ENCODE data around the gene SNIP1. TPM values are rescaled to one million over a fixed set of nuclear protein-coding genes. Genes with fewer than 3 reads are reported as not detected.

Gene SNIP1
- polyA plus RNA-seq, 2 of the 4 experiments (the other 2 are of a cell fraction) = 6.6 to 9.0 TPM

GRCh38 chr1:37495875-37496274 lies 58.2 kb downstream of the SNIP1 start:
- DNase-seq (ENCODE audit: low read depth in 1 of 2, low spot score in 1 of 2) (no peak), ATAC-seq (no peak), FAIRE-seq (no peak)
- ChIA-PET POLR2A (interaction anchor here (1.1 kb wide), 1 partner anchor 22 kb away, joined by 4 read pairs; the partner anchor contains the start of gene ZC3H12A), CTCF (interaction anchor here (1.0 to 7.7 kb wide), 9 partner anchors 9 to 188 kb away, joined by 3 to 55 read pairs (median 5); partner anchors contain the start of gene MEAF6)
- no peak overlapping the region for H3K4me3 ChIP-seq
- peak overlapping the region; percentile 37 for H3K4me2 ChIP-seq
- peak overlapping the region; percentile 26 to 48; a peak in 2 of 6 replicates for H3K27ac ChIP-seq
- TF ChIP-seq BHLHE40 (IDR thresholded peaks at IDR 0.05; ENCODE audit: low read depth, low read length) = no peak
- TF ChIP-seq GATA3 (IDR thresholded peaks at IDR 0.05; ENCODE audit: borderline replicate concordance) = peak; percentile 64; the same call in 1 of the 2 replicates
- WGBS (ENCODE audit: missing lambda C conversion rate) = 46% methylated on average over 1 of the region's 1 CpG
- H3K9me3 ChIP-seq = no peaks in the 10 kb centered on the region
- peaks cover 52% of the 10 kb centered on the region for H3K4me1 ChIP-seq

GRCh38 chr1:37493336-37494098 lies 60.6 kb downstream of the SNIP1 start:
- CTCF ChIA-PET = interaction anchor here (0.6 to 1.0 kb wide), 5 partner anchors 21 to 1831 kb away, joined by 3 read pairs; partner anchors contain the start of gene MEAF6

More at GRCh38 chr1:37493336-37494098, 60.6 kb downstream of the SNIP1 start:
- H3K4me2 ChIP-seq = no peak overlapping the region
- no peak overlapping the region for H3K27ac ChIP-seq
- H3K9me3 ChIP-seq = no peaks in the 10 kb centered on the region
- no peak overlapping the region for H3K4me3 ChIP-seq
- WGBS (ENCODE audit: missing lambda C conversion rate) = 92% methylated on average over 2 of the region's 2 CpGs
- FAIRE-seq (no peak), ATAC-seq (no peak), DNase-seq (ENCODE audit: low read depth in 1 of 2, low spot score in 1 of 2) (no peak)
- no peak for TF ChIP-seq KDM5A (IDR thresholded peaks at IDR 0.05)
- no peak for TF ChIP-seq BCL3 (IDR thresholded peaks at IDR 0.05)
- TF ChIP-seq E2F6 (IDR thresholded peaks at IDR 0.05; ENCODE audit: borderline replicate concordance, low read depth) = no peak
- no peak for TF ChIP-seq FOSB (CRISPR knock-in tag; IDR thresholded peaks at IDR 0.05)
- TF ChIP-seq NPAS2 (CRISPR knock-in tag; IDR thresholded peaks at IDR 0.05; ENCODE audit: borderline replicate concordance) = no peak
- TF ChIP-seq CHD4 (IDR thresholded peaks at IDR 0.05; ENCODE audit: borderline replicate concordance) = no peak
- TF ChIP-seq HOXB5 (CRISPR knock-in tag; IDR thresholded peaks at IDR 0.05) = no peak
- no peak for TF ChIP-seq MAX (IDR thresholded peaks at IDR 0.05)
- no peak for TF ChIP-seq HES2 (IDR thresholded peaks at IDR 0.05)
- TF ChIP-seq HOXA7 (CRISPR knock-in tag; IDR thresholded peaks at IDR 0.05) = no peak
- TF ChIP-seq RAD21 (conservative IDR thresholded peaks at IDR 0.05 in 1 of 2, IDR thresholded peaks at IDR 0.05 in 1 of 2) = no peak
- TF ChIP-seq FOSL2 (IDR thresholded peaks at IDR 0.05) = no peak
- no peak for TF ChIP-seq FOSL2 (CRISPR knock-in tag; IDR thresholded peaks at IDR 0.05)
- no peak for TF ChIP-seq GATA3 (IDR thresholded peaks at IDR 0.05; ENCODE audit: borderline replicate concordance)
- no peak for TF ChIP-seq RARB (CRISPR knock-in tag; IDR thresholded peaks at IDR 0.05)
- TF ChIP-seq HMGXB4 (CRISPR knock-in tag; IDR thresholded peaks at IDR 0.05; ENCODE audit: borderline replicate concordance) = no peak
- no peak for TF ChIP-seq BHLHE40 (IDR thresholded peaks at IDR 0.05; ENCODE audit: low read depth, low read length)
- no peak for TF ChIP-seq HOXB13 (CRISPR knock-in tag; IDR thresholded peaks at IDR 0.05; ENCODE audit: low read depth)
- no peak for TF ChIP-seq ESRRA (IDR thresholded peaks at IDR 0.05; ENCODE audit: borderline replicate concordance, low read length)
- no peak for TF ChIP-seq SREBF2 (IDR thresholded peaks at IDR 0.05)
- H3K4me1 ChIP-seq = peaks cover 33% of the 10 kb centered on the region
- POLR2A ChIA-PET = no interaction called here

All from A549 (cell line).